NAMALWA (cell line): ENCODE results near the gene AUTS2.

Source experiments
- DNase-seq: peaks from one replicate; pipeline ENCODE4 v3.0.0-alpha.2; 2015; ENCODE audit warnings: low spot score

The AUTS2 gene

DNA sequence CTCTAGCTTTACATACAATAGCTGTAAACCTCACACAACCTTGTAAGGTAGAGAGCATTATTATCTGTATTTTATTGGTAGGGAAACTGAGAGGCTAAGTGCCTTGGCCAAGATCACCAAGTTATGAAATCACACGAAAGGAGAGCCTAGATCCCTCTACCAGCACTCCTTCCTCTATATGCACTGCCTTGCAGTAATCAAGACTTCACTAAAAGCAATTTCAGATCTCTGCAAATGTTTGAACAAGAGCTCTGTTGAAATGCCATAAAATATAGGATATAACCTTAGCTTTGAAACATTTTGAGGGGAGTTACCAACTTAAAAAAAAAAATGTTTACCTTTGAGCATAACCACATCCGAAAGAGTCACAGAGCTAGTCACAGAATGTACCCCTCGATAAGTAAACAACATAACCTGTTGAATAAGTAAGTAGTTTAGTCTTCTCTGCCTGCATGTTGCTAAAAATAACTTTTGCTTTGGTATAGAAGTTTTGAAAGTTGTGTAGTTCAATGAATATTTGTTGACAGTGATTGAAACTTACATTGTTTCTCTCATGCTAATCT lies 709.4 kb downstream of the AUTS2 start:
- no peak for DNase-seq

DNA sequence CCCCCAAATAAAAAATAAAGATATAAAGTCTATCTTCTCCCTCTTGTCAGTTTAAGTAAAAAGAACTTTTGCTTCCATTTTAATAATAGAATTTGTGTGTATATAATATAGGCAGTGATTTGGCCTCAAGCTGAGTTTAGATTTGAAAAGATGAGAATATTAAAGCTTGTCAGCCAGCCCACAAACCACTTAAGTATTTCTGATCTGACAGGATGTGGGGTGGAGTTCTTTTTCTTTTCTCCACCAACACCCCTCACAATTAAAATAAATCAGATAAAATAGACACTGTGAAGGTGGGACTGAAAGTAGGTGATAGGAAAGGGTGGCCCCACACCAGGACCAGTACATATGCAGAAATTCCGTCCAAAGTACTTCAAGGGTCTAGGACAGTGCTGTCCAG lies 714.1 kb downstream of the AUTS2 start:
- no peak for DNase-seq

DNA sequence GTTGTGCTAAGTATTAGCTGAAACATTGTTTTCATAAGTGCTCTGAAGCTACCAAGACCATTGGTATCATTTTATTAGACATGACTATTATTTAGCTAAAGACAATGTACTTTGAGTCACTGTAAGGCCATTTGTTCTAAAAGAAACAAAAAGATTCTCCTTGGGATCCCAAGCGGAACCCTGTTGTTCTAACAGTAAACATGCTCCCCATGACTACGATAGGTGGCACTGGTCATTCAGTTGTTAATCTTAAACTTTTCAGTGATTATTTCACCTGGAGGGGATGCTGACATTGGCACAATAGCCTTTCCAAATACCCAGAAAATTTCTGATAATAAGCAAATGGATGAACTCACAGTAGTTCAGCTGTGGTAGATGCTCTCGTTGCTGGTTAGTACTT lies 715.0 kb downstream of the AUTS2 start:
- DNase-seq = no peak

DNA sequence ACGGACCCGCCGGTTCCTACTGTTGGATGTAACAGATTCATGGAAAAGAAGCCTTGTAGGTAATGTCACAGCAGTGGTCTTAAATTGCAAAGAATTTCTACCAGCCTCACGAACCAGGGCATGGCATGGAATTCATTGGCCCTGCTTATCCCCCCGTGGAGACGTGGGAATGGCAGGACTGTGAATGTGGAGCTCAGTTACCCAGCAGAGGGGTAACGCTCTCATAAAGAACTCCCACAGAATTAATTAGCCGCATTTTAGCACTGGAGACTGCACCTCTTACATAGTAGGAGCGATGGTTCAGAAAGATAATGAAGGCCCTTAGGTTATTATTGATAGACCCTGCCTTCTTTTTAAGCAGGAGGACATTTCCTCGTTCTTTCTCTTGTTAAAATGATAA lies 715.4 kb downstream of the AUTS2 start:
- no peak for DNase-seq

DNA sequence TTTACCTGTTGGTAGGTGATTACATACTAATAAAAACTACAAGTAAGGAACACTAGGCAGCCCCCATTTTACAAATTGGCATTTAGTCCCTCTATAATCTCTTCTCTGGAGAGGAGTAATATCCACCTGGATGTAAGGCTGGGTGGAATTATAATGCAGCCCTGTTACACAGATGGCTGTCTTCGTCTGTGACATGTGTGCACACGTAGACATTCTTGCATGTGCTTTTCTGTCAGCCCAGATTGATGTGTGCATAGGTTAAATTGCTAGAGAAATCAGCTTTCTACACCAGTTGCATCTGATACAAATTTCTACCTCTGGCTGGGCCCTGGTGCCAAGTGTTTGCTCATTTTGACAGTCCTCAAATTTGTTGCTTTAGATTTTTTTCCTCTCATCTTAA lies 715.9 kb downstream of the AUTS2 start:
- no peak for DNase-seq

DNA sequence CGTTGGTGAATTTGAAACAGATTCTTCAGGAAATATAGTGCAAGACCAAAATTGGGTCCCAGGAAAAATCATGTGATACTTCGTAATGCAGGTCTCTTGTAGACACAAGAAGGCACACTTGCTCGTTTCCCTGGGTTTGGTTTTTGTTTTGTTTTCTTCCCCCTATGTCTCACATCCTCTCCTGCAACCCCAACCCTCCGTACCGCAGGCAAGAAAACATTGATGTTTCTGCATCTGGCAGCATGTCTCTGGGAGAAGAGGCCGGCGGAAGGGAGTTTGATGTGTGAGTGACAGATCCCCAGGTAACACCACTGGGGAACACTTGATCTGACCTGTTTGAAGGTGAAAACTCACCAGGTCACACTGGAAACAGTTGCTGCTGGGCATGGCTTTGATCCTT lies 718.5 kb downstream of the AUTS2 start:
- no peak for DNase-seq

DNA sequence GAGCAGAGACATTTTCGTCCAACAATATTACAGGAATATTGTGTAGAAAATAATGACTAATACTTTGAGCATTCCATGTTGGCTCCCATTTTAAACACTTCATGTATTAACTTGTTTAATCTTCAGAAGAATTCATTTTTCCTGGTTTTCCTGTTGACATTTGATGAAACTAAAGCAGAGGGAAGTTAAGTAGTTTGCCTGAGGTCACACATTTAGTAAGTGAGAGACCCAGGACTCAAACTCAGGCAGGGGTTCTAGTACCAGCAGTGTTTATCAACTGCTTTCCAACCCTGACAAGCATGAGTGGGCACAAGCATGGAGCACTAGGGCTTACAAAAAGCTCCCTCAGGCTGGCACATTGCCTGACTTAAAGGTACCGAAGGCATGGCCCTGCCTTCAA lies 719.1 kb downstream of the AUTS2 start:
- DNase-seq = no peak

DNA sequence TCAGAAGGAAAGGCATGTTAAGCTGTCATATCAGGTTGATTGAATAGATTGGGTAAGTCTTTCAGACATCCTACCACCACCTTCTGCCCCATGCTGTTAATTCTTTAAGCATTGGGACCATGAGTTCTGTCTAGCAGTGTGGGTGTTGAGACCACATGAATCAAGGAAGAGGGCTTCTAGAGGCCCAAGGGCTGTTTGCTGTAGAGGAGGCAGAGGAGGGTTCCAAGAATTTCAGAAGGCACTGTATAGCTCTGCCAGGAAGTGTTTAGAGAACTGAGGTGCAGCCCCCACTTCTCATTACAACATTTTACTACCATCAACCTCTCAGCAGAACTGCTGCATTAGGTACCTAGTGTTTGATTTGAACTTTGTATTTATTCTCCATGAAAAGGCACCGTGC lies 720.2 kb downstream of the AUTS2 start:
- DNase-seq = no peak

DNA sequence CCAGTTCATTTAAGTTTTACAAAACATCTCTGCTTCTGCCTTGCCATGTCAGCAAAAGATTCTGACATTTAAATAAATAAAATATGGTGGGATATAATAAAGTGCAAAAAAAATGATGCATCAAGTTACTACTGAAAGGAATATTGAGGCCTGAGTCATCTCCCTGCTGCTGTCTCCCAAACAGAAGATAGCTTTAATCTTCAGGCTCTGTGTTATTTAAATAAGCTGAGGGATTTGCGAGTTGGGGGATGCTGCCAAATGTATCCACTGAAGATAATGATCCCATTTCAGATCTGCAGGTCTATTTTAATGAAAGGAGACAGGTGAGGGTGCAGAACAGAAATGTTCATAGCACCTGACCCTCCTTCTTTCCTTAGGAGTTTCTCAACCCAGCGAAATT lies 720.8 kb downstream of the AUTS2 start:
- no peak for DNase-seq

DNA sequence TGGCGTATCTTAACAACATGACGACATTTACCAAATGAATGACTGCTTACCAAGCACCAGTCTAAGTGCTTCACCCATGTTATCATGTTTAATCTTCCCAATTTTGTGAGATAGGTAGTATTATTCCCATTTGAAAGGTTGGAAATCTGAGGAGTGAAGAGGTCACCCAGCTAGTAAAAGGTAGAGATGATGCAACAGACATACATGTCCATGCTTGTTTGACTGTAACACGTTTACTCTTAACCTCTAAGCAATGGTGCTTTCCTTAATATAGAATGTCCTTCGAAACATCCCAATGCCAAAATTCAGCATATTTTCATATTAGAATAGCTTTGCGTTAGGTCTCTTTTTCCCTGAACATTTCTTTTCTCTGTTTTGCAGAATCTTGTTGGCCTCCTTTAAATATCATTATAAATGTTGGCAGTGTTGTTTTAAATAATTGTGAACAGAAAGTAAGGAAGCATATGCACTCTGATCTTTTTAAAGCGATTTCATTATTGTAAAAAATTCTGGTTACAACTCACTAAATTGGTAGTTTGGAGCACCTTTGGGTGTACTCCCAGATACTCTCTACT lies 722.8 kb downstream of the AUTS2 start:
- DNase-seq = no peak

DNA sequence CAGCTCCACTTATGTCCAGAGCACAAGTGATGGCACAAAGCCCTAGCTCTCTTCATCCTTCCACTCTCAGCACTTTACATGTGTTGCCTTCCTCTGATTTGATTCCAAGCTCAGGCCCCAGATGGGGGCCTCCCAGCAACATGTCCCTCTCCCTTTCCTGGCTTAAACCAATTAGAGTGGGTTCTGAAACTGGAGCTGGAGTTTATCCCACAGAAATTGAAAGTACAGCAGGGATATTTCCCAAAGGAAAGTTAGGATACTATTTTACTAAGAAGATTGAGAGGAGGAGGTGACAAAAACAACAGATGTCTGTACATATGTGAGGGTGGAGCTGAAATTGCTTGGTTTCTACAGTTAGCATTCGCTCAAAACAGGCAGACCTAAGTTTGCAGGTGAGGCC lies 724.6 kb downstream of the AUTS2 start:
- DNase-seq = no peak

DNA sequence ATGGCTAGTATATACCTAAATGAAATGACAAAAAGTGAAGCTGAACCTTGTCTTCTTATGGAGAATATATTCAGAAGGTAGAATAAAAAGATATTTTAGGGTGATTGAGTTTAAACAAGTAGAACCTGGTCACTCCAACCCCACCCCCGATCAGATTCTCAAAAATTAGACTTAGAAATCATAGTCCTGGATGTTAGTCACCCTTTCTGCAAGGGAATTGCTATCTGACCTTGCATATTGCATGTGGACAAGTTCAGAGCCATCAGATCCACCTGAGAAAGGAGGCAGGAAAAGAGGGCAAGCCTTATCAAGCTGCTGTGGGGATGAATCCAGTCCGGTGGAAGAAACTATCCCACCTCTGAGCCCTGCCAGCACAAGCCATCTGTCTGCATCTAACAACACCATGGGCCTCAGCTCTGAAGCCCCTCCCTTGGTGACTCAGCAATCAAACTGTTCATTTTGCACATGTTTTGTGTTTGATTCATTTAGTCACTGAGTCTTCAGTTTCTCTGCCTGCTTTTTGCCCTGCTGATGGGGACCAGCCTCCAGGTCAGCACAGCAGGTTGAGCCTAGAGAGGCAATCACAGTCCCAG lies 727.3 kb downstream of the AUTS2 start:
- no peak for DNase-seq

DNA sequence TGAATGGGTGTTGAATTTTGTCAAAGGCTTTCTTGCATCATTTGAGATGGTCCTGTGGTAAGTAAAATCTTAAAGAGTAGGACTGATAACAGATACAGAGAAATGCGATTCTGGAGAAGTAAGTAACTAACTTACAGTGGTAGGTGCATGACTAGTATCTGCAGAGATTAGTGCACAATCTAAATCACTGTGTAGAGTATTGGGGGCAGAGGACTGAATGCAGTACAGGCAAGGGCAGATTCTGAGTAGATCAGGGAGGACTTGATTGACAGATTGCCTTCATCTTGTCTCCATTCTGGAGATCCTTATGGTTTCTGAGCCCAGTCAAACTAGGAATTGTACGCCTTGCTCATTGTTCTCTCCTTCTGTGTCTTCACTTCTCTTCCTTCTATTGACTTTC lies 736.0 kb downstream of the AUTS2 start:
- DNase-seq = no peak

DNA sequence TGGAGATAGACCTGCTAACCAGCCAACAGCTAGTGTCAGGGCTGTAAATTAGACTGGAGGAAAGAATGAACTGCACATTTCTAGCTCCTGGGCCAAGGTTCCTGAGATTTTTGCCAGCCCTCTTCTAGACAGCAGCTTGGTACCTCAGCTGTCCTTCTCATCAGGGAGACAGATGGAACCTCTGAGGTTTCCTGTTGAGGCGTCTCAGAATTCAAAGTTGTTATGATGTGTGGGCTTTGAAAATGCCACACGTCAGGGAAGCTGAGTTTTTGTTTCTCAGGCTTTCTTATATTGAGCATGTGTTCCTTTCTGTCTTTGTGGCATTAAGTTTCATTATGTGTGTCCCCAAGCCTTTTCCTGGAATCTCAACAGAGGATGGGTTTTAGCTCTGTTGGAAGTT lies 736.6 kb downstream of the AUTS2 start:
- DNase-seq = no peak

DNA sequence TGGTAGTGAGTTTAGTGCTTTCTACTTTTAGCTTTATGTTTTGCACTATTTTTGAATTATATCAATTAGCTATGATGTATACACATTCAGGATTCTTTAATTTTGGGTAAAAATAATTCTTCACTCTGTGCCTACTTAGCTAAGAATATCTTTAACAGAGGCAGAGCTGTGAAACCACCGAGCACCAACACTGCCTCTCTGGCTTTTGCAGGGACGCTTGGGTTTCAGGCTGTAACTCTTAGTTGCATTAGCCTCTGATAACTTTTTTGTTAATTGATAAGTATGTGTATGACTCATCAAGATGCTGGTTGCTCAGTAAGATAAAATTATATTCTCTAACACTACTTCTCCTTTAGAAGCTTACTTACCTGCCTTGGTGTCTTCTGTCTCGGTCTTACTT lies 738.3 kb downstream of the AUTS2 start:
- DNase-seq = no peak

DNA sequence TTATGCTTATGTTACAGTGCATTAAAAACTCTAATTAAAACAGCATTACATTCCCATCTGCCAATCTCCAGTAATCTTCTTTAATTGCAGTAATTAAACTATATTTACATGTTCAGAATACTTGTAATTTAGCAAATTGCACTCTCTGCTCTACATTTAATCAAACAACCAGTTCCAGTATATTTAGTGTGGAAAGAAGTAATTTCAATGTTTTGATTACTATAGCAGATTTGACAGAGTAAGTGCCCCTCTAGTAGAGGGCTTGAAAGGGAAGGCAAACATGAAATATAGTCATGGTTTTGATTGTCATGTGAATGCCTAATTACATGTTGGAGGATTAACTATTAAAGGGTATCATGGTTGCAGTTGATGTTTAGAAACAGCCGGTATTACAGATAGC lies 739.7 kb downstream of the AUTS2 start:
- DNase-seq = no peak

DNA sequence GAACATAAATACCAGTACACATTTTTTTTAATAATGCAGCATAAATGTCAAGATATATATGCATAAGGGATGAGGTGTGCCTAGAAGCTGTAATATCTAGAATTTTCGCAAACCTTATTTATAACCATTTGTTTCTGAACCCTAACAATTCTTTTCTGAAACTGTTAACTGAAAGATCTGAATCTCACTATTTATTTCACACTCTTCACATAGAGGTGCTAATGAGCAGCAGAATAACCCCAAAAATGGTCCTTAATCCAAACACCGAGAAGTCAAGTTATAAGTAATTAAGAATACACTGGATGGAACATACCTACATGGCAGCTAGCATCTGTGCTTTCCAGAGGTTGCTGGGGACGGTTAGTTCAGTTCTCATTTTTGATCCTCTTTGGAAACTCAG lies 742.0 kb downstream of the AUTS2 start:
- DNase-seq = no peak

DNA sequence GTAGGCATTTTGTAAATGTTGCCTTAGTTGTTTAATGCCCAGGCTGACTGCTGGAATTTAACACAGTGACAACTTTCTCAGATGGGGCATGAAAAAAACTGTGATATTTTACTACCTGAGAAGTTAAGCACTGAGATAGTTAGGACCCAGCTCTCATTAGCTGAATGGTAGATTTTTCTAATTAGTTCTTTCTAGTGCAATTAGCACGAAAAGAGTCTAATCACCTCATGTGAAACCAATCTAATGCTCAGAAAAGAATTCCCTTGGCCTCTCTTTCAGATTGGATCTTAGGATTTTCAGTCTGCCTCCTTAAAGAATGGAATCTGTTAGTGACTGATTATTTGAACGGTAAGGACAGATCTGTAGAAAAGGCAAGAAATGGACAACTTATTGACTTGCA lies 743.2 kb downstream of the AUTS2 start:
- no peak for DNase-seq

DNA sequence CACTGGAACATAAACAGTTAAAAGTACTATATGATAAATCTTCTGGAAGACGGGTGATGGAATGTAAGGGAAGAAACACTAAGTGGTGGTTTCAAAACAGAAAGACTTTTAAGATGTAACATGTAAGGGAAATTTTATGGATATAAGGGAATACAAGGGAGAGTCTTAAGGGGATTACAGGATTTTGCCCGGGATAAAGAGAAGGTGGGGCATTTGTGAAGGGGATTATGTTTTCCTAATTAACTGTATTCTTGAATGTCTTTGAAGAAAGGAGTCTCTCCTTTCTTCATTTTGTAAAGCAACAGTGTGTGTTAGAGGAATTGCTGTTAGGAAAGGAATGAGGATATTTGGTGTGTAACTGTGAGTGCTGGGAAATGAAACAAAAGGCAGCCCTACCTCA lies 745.2 kb downstream of the AUTS2 start:
- DNase-seq = no peak

DNA sequence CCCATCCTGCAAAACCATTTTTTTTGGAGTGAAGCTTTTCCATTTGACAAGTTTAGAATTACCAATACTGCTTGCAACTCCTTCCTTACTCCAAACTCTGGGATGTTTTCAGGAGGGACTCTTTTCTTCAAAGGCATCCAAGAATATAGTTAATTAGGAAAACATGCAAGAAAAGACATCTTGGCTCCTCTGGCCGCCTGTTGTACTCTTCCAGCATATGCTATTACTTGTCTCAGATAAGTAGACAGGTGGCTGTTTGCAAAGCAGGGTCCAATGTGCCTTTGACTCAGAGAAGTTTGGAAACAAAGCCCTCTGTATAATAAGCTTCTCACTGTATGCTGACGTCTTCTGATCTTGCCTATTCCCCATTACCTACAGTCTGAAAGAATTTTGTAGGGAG lies 746.5 kb downstream of the AUTS2 start:
- DNase-seq = no peak

DNA sequence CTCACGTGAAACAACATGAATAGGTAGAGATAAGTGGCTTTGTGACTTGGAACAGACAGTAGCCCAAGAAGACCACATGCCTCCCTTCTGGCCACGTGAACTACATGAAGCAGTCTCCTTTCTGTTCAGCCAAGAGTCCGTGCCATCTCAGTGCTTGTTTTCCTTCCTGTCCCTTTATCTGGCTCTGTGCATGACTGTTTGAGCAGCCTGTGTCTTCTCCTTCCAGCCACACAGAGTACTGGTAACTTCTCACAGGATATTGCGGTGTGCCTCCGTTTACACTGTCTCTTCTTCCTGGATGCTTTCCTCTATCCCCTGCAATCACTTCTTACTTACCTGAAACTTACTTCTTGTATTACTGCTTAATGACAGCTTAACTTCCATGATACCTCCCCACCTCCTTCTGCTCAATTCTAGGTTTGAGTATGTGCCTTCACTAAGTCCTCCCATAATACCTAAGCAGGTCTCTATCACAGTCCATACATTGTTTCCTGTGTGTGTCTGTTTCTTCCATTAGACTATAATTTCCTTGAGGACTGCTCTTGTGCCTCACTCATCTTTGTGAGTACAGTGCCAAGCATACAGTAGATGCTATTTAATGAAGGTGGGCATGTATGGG lies 748.7 kb downstream of the AUTS2 start:
- DNase-seq = no peak

DNA sequence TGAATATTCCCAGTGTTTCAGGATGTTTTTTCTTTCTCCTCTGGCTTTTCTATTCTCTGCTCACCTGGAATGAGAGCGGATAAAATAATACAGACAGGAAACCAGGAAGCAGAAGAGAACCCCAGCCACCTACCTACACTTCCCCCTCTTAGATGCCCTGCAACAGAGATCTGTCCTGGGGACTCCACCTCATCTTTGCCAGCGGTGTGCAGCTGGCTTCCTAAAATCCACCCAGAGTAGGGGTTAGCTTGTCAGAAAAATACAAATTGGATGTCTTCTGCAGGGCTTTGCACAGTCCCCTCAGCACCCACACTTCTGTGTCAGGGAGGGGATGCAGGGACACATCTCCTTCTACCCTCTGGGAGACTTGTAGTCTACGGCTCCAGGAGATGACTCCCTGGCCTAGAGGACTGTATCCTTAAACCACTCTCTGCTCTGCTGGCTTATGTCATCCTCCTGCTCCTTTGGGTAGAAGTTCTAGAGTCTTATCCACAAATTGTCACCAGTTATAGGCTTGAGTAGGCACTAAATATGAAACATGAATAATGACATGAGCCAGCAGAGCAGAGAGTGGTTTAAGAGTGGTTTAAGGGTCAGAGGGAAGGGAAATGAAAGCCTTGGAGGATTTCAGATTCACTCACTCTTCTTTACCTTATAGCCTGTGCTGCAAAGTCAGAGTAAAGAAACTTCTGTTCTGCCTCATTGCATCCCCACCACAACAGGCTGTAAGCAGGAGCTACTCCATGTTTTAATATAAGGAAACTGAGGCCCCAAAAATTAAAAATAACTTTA lies 749.4 kb downstream of the AUTS2 start:
- DNase-seq = no peak

DNA sequence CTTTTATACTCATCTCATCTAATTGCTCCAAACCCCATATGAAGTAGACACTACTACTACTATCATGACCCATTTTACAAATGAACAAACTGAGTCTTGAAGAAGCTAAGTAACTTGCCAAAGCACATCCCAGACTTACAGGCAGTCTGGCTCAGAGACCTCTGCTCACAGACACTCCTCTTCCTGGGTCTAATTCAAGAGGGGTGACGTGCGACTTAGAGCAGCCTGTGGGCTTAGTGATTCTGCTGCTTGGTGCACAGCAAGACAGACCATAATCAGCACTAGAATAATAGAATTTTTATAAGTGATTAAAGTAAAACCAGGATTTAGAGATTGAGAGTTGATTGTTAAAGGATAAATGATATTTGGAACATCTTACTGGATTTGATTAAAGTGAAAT lies 750.8 kb downstream of the AUTS2 start:
- DNase-seq = no peak
